Mucosa of rectum (tissue), 2 donors: Measurements from ENCODE around the gene AREL1.

Experiments
- H3K27ac ChIP-seq, 2 donors: one replicate each; pipeline ENCODE4 v1.7.0; 2013; ENCODE audit warnings: inconsistent platforms in 2 of 2, low read depth in 2 of 2, low read length in 2 of 2
- H3K27me3 ChIP-seq, 2 donors: one replicate each; pipeline ENCODE4 v1.7.0; 2013; ENCODE audit warnings: low read length in 2 of 2; ENCODE audit not compliant: control insufficient read depth in 2 of 2, insufficient read depth in 2 of 2
- H3K36me3 ChIP-seq, 2 donors: one replicate each; pipeline ENCODE4 v1.7.0; 2013; ENCODE audit warnings: low read length in 2 of 2; ENCODE audit not compliant: control insufficient read depth in 2 of 2, insufficient read depth in 2 of 2
- H3K4me1 ChIP-seq, 2 donors: one replicate each; pipeline ENCODE4 v1.7.0; 2013; ENCODE audit warnings: low read length in 2 of 2, mild to moderate bottlenecking in 1 of 2; ENCODE audit not compliant: control insufficient read depth in 2 of 2, insufficient read depth in 2 of 2
- H3K4me3 ChIP-seq, 2 donors: one replicate each; pipeline ENCODE4 v1.7.0; 2013; ENCODE audit warnings: low read length in 2 of 2
- H3K9ac ChIP-seq, 2 donors: one replicate each; pipeline ENCODE4 v1.7.0; 2013; ENCODE audit warnings: low read length in 2 of 2, low read depth in 1 of 2, mild to moderate bottlenecking in 1 of 2
- H3K9me3 ChIP-seq, 2 donors: one replicate each; pipeline ENCODE4 v1.7.0; 2013; ENCODE audit warnings: low read length in 2 of 2; ENCODE audit not compliant: control insufficient read depth in 2 of 2
- donor health status: healthy.
- donor health status: Normal muscosa, but diverticular disease.

Gene AREL1

GRCh38 chr14:74683406-74683805 lies 29.5 kb downstream of the AREL1 start:
- Histone ChIP-seq H3K36me3 (peaks cover 18 to 26% of the 10 kb centered on the region in 2 donors), H3K9me3 (no peaks in the 10 kb centered on the region), H3K9ac (no peak overlapping the region), H3K4me3 (no peak overlapping the region), H3K4me1 (peaks cover 7 to 24% of the 10 kb centered on the region in 2 donors), H3K27ac (no peak overlapping the region), H3K27me3 (no peaks in the 10 kb centered on the region)

GRCh38 chr14:74682169-74682952 lies 30.5 kb downstream of the AREL1 start:
- no peak overlapping the region for H3K4me3 ChIP-seq
- no peaks in the 10 kb centered on the region for H3K27me3 ChIP-seq
- peaks cover 7 to 24% of the 10 kb centered on the region in 2 donors for H3K4me1 ChIP-seq
- no peak overlapping the region for H3K9ac ChIP-seq
- H3K27ac ChIP-seq: no peak overlapping the region
- H3K9me3 ChIP-seq: no peaks in the 10 kb centered on the region
- H3K36me3 ChIP-seq: peaks cover 18 to 26% of the 10 kb centered on the region in 2 donors

GRCh38 chr14:74675219-74675618 lies 37.7 kb downstream of the AREL1 start:
- no peak overlapping the region for H3K4me3 ChIP-seq
- H3K27me3 ChIP-seq: no peaks in the 10 kb centered on the region
- H3K27ac ChIP-seq: no peak overlapping the region
- peaks cover 46 to 50% of the 10 kb centered on the region in 2 donors for H3K36me3 ChIP-seq
- no peaks in the 10 kb centered on the region for H3K9me3 ChIP-seq
- no peak overlapping the region for H3K9ac ChIP-seq
- H3K4me1 ChIP-seq: no peaks in the 10 kb centered on the region

- Histone ChIP-seq H3K36me3 (peaks cover 56 to 64% of the 10 kb centered on the region in 2 donors), H3K9ac (no peak overlapping the region), H3K27me3 (no peaks in the 10 kb centered on the region), H3K27ac (no peak overlapping the region), H3K9me3 (no peaks in the 10 kb centered on the region), H3K4me1 (no peaks in the 10 kb centered on the region), H3K4me3 (no peak overlapping the region)
Observed at GRCh38 chr14:74673768-74674167, 39.1 kb downstream of the AREL1 start.

GRCh38 chr14:74671789-74672188 lies 41.1 kb downstream of the AREL1 start:
- Histone ChIP-seq H3K9me3 (no peaks in the 10 kb centered on the region), H3K27ac (no peak overlapping the region), H3K9ac (no peak overlapping the region), H3K36me3 (peaks cover 70 to 82% of the 10 kb centered on the region in 2 donors), H3K4me3 (no peak overlapping the region), H3K27me3 (no peaks in the 10 kb centered on the region), H3K4me1 (no peaks in the 10 kb centered on the region)

GRCh38 chr14:74670726-74671411 lies 42.0 kb downstream of the AREL1 start:
- H3K4me1 ChIP-seq: no peaks in the 10 kb centered on the region
- peaks cover 64 to 82% of the 10 kb centered on the region in 2 donors for H3K36me3 ChIP-seq
- no peak overlapping the region for H3K4me3 ChIP-seq
- no peak overlapping the region for H3K27ac ChIP-seq
- no peaks in the 10 kb centered on the region for H3K27me3 ChIP-seq
- no peak overlapping the region for H3K9ac ChIP-seq
- H3K9me3 ChIP-seq: no peaks in the 10 kb centered on the region

- Histone ChIP-seq H3K4me1 (no peaks in the 10 kb centered on the region), H3K27ac (no peak overlapping the region), H3K4me3 (no peak overlapping the region), H3K9ac (no peak overlapping the region), H3K9me3 (no peaks in the 10 kb centered on the region), H3K27me3 (no peaks in the 10 kb centered on the region), H3K36me3 (peaks cover 59 to 78% of the 10 kb centered on the region in 2 donors)
Observed at GRCh38 chr14:74669846-74670245, 43.0 kb downstream of the AREL1 start.

GRCh38 chr14:74669256-74669655 lies 43.6 kb downstream of the AREL1 start:
- Histone ChIP-seq H3K27ac (no peak overlapping the region), H3K9ac (no peak overlapping the region), H3K9me3 (no peaks in the 10 kb centered on the region), H3K27me3 (no peaks in the 10 kb centered on the region), H3K4me3 (no peak overlapping the region), H3K4me1 (no peaks in the 10 kb centered on the region), H3K36me3 (peaks cover 59 to 79% of the 10 kb centered on the region in 2 donors)

- Histone ChIP-seq H3K27ac (no peak overlapping the region), H3K9me3 (no peaks in the 10 kb centered on the region), H3K36me3 (peaks cover 61 to 81% of the 10 kb centered on the region in 2 donors), H3K4me3 (no peak overlapping the region), H3K9ac (no peak overlapping the region), H3K27me3 (no peaks in the 10 kb centered on the region), H3K4me1 (no peaks in the 10 kb centered on the region)
Observed at GRCh38 chr14:74667758-74668157, 45.1 kb downstream of the AREL1 start.

- H3K4me1 ChIP-seq: no peaks in the 10 kb centered on the region
- no peak overlapping the region for H3K9ac ChIP-seq
- H3K27ac ChIP-seq: no peak overlapping the region
- H3K4me3 ChIP-seq: no peak overlapping the region
- no peaks in the 10 kb centered on the region for H3K9me3 ChIP-seq
- peaks cover 50 to 68% of the 10 kb centered on the region in 2 donors for H3K36me3 ChIP-seq
- no peaks in the 10 kb centered on the region for H3K27me3 ChIP-seq
Observed at GRCh38 chr14:74664717-74665116, 48.2 kb downstream of the AREL1 start.
